Common myeloid progenitor, CD34-positive (primary cell): ENCODE data around the gene QDPR.
A peak's percentile ranks its signal among the peaks of the same experiment; 100 is the strongest.

Experiments used
- CTCF ChIA-PET: fragments of 350-600 bp; sonication (Branson Sonifier 250); formaldehyde crosslinking; loops from one replicate; lab custom pipeline; 2021; ENCODE audit warnings: antibody characterized with exemption; lab: Charles Lee
- POLR2A ChIA-PET: fragments of 350-600 bp; sonication (Branson Sonifier 250); formaldehyde crosslinking; loops from one replicate; lab custom pipeline; 2021; ENCODE audit warnings: antibody characterized with exemption; lab: Charles Lee
- DNase-seq, 3 donors: peaks; one replicate each; pipeline versions ENCODE4 v3.0.0 to v3.0.0-alpha.2; 2013
- H3K27ac ChIP-seq, 2 experiments: 1 replicate in 1 of 2; 2 replicates in 1 of 2; pipeline ENCODE4 v1.7.0; 2013; ENCODE audit warnings: inconsistent platforms in 2 of 2, low read length in 2 of 2, mild to moderate bottlenecking in 2 of 2, low read depth in 1 of 2, moderate library complexity in 1 of 2; ENCODE audit not compliant: severe bottlenecking in 2 of 2, insufficient read depth in 1 of 2, poor library complexity in 1 of 2
- H3K27me3 ChIP-seq, 5 experiments: replicated peaks in 2 of 5; 1 replicate in 3 of 5; 2 replicates in 2 of 5; pipeline versions ENCODE4 v1.6.1 to v1.7.0; 2013; ENCODE audit warnings: low read length in 4 of 5, mild to moderate bottlenecking in 2 of 5, moderate library complexity in 2 of 5, inconsistent platforms in 1 of 5; ENCODE audit not compliant: insufficient read depth in 5 of 5, control insufficient read depth in 4 of 5
- H3K36me3 ChIP-seq, 4 experiments: 1 replicate in 2 of 4; 2 replicates in 2 of 4; pipeline versions ENCODE4 v1.6.1 to v1.7.0; 2013; ENCODE audit warnings: low read length in 3 of 4, control low read depth in 1 of 4, mild to moderate bottlenecking in 1 of 4; ENCODE audit not compliant: control insufficient read depth in 4 of 4, insufficient read depth in 4 of 4
- H3K4me1 ChIP-seq, 4 experiments: 1 replicate in 3 of 4; 2 replicates in 1 of 4; pipeline versions ENCODE4 v1.6.1 to v1.7.1; 2013; ENCODE audit warnings: low read length in 3 of 4, mild to moderate bottlenecking in 3 of 4, control low read depth in 1 of 4, inconsistent platforms in 1 of 4, moderate library complexity in 1 of 4; ENCODE audit not compliant: control insufficient read depth in 4 of 4, insufficient read depth in 4 of 4; ENCODE audit errors: control extremely low read depth in 1 of 4
- H3K4me3 ChIP-seq, 7 experiments: 1 replicate in 4 of 7; 2 replicates in 3 of 7; pipeline versions ENCODE4 v1.5.1 to v1.7.0; 2013; ENCODE audit warnings: mild to moderate bottlenecking in 7 of 7, low read length in 6 of 7, moderate library complexity in 6 of 7, inconsistent platforms in 2 of 7, low read depth in 2 of 7, control low read depth in 1 of 7; ENCODE audit not compliant: insufficient read depth in 4 of 7, control insufficient read depth in 1 of 7; ENCODE audit errors: extremely low read depth in 1 of 7
- H3K9me3 ChIP-seq, 5 experiments: 1 replicate in 4 of 5; 2 replicates in 1 of 5; pipeline versions ENCODE4 v1.6.1 to v1.7.1; 2013; ENCODE audit warnings: low read length in 4 of 5, mild to moderate bottlenecking in 2 of 5, inconsistent platforms in 1 of 5, low read depth in 1 of 5, moderate library complexity in 1 of 5; ENCODE audit not compliant: control insufficient read depth in 4 of 5, insufficient read depth in 2 of 5; ENCODE audit errors: control extremely low read depth in 1 of 5
- WGBS: methylation state at CpG from one replicate; pipeline ENCODE4 v1.1.5; 2013; ENCODE audit not compliant: insufficient coverage; 5-methylcytosine and 5-hydroxymethylcytosine counted together

Gene QDPR

DNA sequence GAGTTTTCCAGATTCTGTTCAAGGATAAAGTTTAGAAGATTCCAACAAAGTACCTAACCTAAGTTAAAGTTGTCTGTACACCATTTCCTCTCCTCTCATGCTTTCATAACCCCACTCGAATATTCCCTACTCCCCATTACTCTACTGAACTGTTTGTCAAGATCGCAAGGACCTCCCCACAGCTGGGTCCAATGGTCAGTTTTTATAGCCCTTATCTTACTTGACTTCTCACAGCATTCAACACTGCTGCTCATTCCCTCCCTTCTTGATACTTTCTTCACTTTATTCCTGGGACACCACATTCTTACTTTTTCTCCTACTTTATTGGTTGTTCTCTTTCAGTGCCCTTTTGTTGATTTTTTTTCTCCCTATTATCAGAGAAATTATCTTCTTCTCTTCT lies 30.9 kb downstream of the QDPR start:
- Histone ChIP-seq H3K4me3 (no peak overlapping the region), H3K27ac (no peak overlapping the region), H3K4me1 (peaks cover 4 to 21% (median 11%) of the 10 kb centered on the region in 4 experiments), H3K27me3 (no peaks in the 10 kb centered on the region), H3K9me3 (peaks cover 0 to 16% (median 5%) of the 10 kb centered on the region in 5 experiments), H3K36me3 (peaks cover 9 to 49% (median 21%) of the 10 kb centered on the region in 4 experiments)
- ChIA-PET CTCF (no interaction called here), POLR2A (no interaction called here)
- DNase-seq: no peak
- WGBS: 94% methylated on average over 2 of the region's 2 CpGs

DNA sequence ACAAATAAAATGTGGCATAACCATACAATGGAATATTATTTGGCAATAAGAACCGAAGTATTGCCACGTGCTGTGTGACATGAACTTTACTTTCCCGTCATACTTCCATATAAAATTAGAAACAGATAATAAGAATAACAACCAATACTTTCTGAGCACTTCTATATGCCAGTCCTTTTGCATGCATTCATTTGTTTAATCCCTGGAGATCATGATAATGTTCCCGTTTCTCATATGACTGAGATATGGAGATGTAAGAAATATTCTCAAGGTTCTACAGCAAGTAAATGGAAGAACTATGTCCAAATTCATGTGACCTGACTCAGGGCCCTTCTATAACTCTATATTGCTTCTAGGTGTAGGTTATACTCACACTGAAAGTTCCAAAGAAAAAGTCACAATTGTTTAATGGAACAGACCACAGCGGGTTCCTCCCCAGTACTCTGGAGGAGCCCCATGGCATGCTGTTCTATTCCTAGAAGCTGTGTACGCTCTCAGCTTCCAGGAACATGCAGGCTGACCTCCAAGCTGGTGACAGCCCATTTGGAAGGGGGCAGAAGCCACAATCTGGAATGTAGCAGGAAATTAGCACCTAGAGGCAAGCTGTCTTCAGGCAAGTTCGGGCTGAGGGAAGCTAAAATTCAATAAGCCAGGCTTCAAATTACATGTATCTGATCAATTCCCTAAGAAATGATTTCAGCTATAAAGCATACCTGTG lies 31.5 kb downstream of the QDPR start:
- H3K36me3 ChIP-seq: peaks cover 9 to 47% (median 21%) of the 10 kb centered on the region in 4 experiments
- POLR2A ChIA-PET: no interaction called here

DNA sequence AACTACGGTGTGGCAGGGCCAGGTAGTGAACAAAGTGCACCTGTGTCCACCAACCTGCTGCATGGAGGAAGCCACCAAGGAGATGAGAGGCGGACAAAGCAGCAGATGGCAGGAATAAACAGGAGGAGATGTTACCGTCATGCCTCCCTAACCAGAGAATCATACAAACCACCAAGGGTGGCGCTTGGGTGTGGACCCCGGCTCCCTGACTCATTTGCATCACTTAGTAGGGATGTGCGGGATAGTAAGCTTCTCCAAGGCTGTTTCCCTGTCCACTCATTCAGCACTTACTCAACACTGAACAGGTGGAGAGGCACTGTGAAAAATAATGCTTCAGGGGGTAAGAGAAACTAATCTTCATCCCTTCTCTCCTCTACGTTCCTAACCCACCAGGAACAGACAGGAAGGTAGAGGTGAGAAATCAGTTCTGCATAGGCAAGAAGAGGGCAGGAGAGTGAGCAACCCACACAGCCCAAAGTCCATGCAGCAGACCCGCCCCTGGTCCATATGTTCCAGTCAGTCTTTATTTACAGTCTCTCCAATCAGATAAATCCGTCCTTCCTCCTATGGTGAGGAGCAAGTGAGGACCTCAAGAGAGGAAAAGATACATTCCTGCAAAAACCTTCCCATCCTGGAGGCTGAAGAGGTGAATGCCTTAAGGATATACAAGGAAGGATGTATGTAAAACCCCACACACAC lies 34.0 kb downstream of the QDPR start:
- no peaks in the 10 kb centered on the region for H3K27me3 ChIP-seq
- H3K4me3 ChIP-seq: no peak overlapping the region
- peaks cover 4 to 21% (median 11%) of the 10 kb centered on the region in 4 experiments for H3K4me1 ChIP-seq
- POLR2A ChIA-PET: no interaction called here
- 95% methylated on average over 5 of the region's 9 CpGs for WGBS
- H3K36me3 ChIP-seq: peaks cover 6 to 29% (median 15%) of the 10 kb centered on the region in 4 experiments
- no peak for DNase-seq
- H3K27ac ChIP-seq: peak overlapping the region in 1 of 2 experiments; percentile 73
- H3K9me3 ChIP-seq: peaks cover 0 to 14% (median 5%) of the 10 kb centered on the region in 5 experiments
- CTCF ChIA-PET: interaction anchor here (1.4 to 1.6 kb wide), 2 partner anchors 20 to 38 kb away, joined by 3 to 4 read pairs; no protein-coding TSS in a partner anchor

More for the DNA sequence above, 31.5 kb downstream of the QDPR start:
- no peaks in the 10 kb centered on the region for H3K27me3 ChIP-seq
- H3K4me3 ChIP-seq: no peak overlapping the region
- 82% methylated on average over 5 of the region's 7 CpGs for WGBS
- H3K27ac ChIP-seq: no peak overlapping the region
- CTCF ChIA-PET: no interaction called here
- H3K4me1 ChIP-seq: peaks cover 4 to 21% (median 11%) of the 10 kb centered on the region in 4 experiments
- H3K9me3 ChIP-seq: peaks cover 0 to 16% (median 5%) of the 10 kb centered on the region in 5 experiments
- no peak for DNase-seq

DNA sequence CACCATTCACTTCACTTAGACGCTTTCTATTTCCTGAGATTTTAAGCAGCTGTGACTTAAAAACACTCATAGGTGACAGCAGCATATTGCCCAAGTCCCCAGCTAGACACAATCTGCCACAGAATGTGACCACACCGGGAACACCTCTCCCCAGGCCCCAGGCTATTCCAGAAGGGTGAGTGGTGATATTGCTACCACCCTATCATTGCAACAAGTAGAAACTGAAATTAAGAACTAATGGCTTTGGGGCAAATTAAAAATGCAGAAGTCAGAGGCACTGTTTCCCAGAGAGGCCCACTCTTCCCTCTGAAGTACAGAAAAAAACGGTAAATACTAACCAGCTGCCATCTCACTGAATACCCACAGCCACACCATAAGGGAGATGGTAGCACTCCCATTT lies 35.0 kb downstream of the QDPR start:
- Histone ChIP-seq H3K4me3 (peak overlapping the region in 3 of 7 experiments; percentile 21 to 68 (median 26)), H3K27ac (peak overlapping the region; percentile 27 to 73), H3K4me1 (peaks cover 4 to 21% (median 11%) of the 10 kb centered on the region in 4 experiments), H3K9me3 (peaks cover 0 to 9% (median 3%) of the 10 kb centered on the region in 5 experiments), H3K27me3 (no peaks in the 10 kb centered on the region), H3K36me3 (peaks cover 6 to 19% (median 11%) of the 10 kb centered on the region in 4 experiments)
- 14% methylated on average over 1 of the region's 3 CpGs for WGBS
- peak; percentile 22 to 85 (median 79) for DNase-seq
- CTCF ChIA-PET: interaction anchor here (1.0 kb wide), 1 partner anchor 14 kb away, joined by 3 read pairs; no protein-coding TSS in a partner anchor
- POLR2A ChIA-PET: no interaction called here

DNA sequence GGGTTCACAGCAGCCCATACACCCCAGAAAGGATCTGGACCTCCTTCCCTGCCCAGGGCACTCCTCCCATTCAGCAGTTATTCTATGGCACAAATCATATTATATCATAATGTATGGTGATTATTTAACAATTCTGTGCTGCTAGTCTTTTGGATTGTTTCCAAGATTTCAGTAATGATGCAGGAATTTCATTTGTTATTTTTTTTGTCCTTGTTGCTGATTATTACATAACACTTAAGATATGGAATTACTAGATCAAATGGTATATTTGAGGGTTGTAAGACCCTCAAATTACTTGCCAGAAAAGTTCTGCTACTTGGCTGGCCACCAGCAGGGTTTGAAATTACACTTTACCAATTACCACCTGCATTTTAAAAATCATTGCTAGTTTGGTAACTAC lies 36.4 kb downstream of the QDPR start:
- Histone ChIP-seq H3K9me3 (peaks cover 0 to 2% (median 0%) of the 10 kb centered on the region in 5 experiments), H3K4me1 (peaks cover 4 to 21% (median 11%) of the 10 kb centered on the region in 4 experiments), H3K27me3 (no peaks in the 10 kb centered on the region), H3K27ac (no peak overlapping the region), H3K36me3 (peaks cover 0 to 6% (median 4%) of the 10 kb centered on the region in 4 experiments), H3K4me3 (no peak overlapping the region)
- no peak for DNase-seq
- ChIA-PET CTCF (interaction anchor here (0.7 to 2.2 kb wide), 2 partner anchors 18 to 129 kb away, joined by 4 to 6 read pairs; no protein-coding TSS in a partner anchor), POLR2A (no interaction called here)

DNA sequence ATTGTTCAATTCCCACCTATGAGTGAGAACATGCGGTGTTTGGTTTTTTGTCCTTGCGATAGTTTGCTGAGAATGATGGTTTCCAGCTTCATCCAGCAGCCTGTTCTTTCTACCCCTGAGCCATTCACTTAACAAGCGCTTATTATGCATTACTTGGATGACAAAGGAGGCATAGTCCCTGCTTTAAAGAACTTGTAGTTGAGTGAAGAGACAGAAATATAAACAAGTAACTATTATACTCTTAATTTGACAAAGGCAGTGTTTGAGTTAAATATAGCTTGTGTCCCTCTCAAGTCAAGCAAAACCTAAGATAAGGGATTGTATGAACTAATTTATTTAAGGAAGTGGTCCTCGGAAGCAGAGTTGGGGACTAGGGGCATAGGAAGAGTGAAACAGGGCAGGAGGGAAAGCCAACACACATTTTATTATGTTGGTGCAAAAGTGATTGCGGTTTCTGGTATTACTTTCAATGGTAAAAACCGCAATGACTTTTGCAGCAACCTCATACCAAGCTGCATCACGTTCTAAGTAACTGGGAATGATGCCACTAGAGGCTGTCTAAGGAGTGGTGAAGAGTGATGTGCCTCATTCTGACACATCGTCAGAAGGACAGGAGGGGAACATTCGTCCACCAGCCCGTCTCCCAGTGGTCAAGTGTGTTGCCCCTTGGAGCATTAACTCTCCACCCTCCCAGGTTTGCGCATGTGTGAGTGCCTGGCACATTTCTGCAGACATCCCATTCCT lies 41.8 kb downstream of the QDPR start:
- ChIA-PET CTCF (interaction anchor here (0.9 to 5.6 kb wide), 5 partner anchors 14 to 194 kb away, joined by 3 to 29 read pairs (median 3); no protein-coding TSS in a partner anchor), POLR2A (no interaction called here)
- no peak for DNase-seq
- H3K36me3 ChIP-seq: no peaks in the 10 kb centered on the region
- no peak overlapping the region for H3K4me3 ChIP-seq
- H3K4me1 ChIP-seq: no peaks in the 10 kb centered on the region
- 87% methylated on average over 6 of the region's 11 CpGs for WGBS
- H3K9me3 ChIP-seq: no peaks in the 10 kb centered on the region
- H3K27ac ChIP-seq: no peak overlapping the region
- H3K27me3 ChIP-seq: no peaks in the 10 kb centered on the region
